Skeletal muscle satellite cell (primary cell): ENCODE results near the gene ATP5IF1.

Source experiments
- H3K27me3 ChIP-seq: 2 replicates; pipeline ENCODE4 v1.7.0; 2013; ENCODE audit warnings: low read length; ENCODE audit not compliant: control insufficient read depth, insufficient read depth
- H3K36me3 ChIP-seq: 2 replicates; pipeline ENCODE4 v1.7.0; 2013; ENCODE audit warnings: mild to moderate bottlenecking, control low read depth, low read length; ENCODE audit not compliant: insufficient read depth
- H3K4me1 ChIP-seq: 2 replicates; pipeline ENCODE4 v1.7.0; 2013; ENCODE audit warnings: low read length; ENCODE audit not compliant: control insufficient read depth, insufficient read depth
- H3K4me2 ChIP-seq: 2 replicates; pipeline ENCODE4 v1.7.0; 2013; ENCODE audit warnings: mild to moderate bottlenecking, low read length
- H3K4me3 ChIP-seq: 2 replicates; pipeline ENCODE4 v1.7.0; 2013; ENCODE audit warnings: low read length
- H3K9ac ChIP-seq: 2 replicates; pipeline ENCODE4 v1.7.0; 2013; ENCODE audit warnings: mild to moderate bottlenecking, low read depth, low read length, moderate library complexity
- H3K9me3 ChIP-seq: replicated peaks from 2 replicates; pipeline ENCODE4 v1.7.0; 2013; ENCODE audit warnings: mild to moderate bottlenecking, control low read depth, low read length

Gene ATP5IF1

GRCh38 chr1:28200234-28200873, 35.6 kb upstream of the ATP5IF1 start:
- H3K4me1 ChIP-seq: peaks cover 12% of the 10 kb centered on the region
- H3K27me3 ChIP-seq: no peaks in the 10 kb centered on the region
- H3K4me2 ChIP-seq: no peak overlapping the region
- H3K9me3 ChIP-seq: no peaks in the 10 kb centered on the region
- peaks cover 51% of the 10 kb centered on the region for H3K36me3 ChIP-seq
- H3K9ac ChIP-seq: no peak overlapping the region
- H3K4me3 ChIP-seq: no peak overlapping the region

GRCh38 chr1:28205243-28205642, 30.7 kb upstream of the ATP5IF1 start:
- H3K4me3 ChIP-seq: no peak overlapping the region
- H3K36me3 ChIP-seq: peaks cover 57% of the 10 kb centered on the region

GRCh38 chr1:28208818-28209441, 27.0 kb upstream of the ATP5IF1 start:
- no peaks in the 10 kb centered on the region for H3K4me1 ChIP-seq
- no peak overlapping the region for H3K4me3 ChIP-seq
- H3K4me2 ChIP-seq: no peak overlapping the region
- H3K9me3 ChIP-seq: no peaks in the 10 kb centered on the region
- no peak overlapping the region for H3K9ac ChIP-seq
- H3K36me3 ChIP-seq: peaks cover 51% of the 10 kb centered on the region
- no peaks in the 10 kb centered on the region for H3K27me3 ChIP-seq

More at GRCh38 chr1:28205243-28205642, 30.7 kb upstream of the ATP5IF1 start:
- no peaks in the 10 kb centered on the region for H3K9me3 ChIP-seq
- no peak overlapping the region for H3K4me2 ChIP-seq
- H3K9ac ChIP-seq: no peak overlapping the region
- no peaks in the 10 kb centered on the region for H3K4me1 ChIP-seq
- no peaks in the 10 kb centered on the region for H3K27me3 ChIP-seq

GRCh38 chr1:28209700-28210099, 26.2 kb upstream of the ATP5IF1 start:
- Histone ChIP-seq H3K4me3 (no peak overlapping the region), H3K36me3 (peaks cover 44% of the 10 kb centered on the region), H3K9me3 (no peaks in the 10 kb centered on the region), H3K9ac (no peak overlapping the region), H3K27me3 (no peaks in the 10 kb centered on the region), H3K4me2 (no peak overlapping the region), H3K4me1 (no peaks in the 10 kb centered on the region)

- H3K27me3 ChIP-seq: no peaks in the 10 kb centered on the region
- no peak overlapping the region for H3K9ac ChIP-seq
- no peaks in the 10 kb centered on the region for H3K4me1 ChIP-seq
- peaks cover 28% of the 10 kb centered on the region for H3K36me3 ChIP-seq
- no peak overlapping the region for H3K4me2 ChIP-seq
- no peaks in the 10 kb centered on the region for H3K9me3 ChIP-seq
- no peak overlapping the region for H3K4me3 ChIP-seq
Measured at GRCh38 chr1:28213315-28213714, 22.6 kb upstream of the ATP5IF1 start.

- H3K27me3 ChIP-seq: no peaks in the 10 kb centered on the region
- no peak overlapping the region for H3K4me3 ChIP-seq
- peaks cover 3% of the 10 kb centered on the region for H3K4me1 ChIP-seq
- peaks cover 35% of the 10 kb centered on the region for H3K36me3 ChIP-seq
- no peak overlapping the region for H3K4me2 ChIP-seq
- H3K9ac ChIP-seq: no peak overlapping the region
- no peaks in the 10 kb centered on the region for H3K9me3 ChIP-seq
Measured at GRCh38 chr1:28229089-28229488, 6.8 kb upstream of the ATP5IF1 start.

GRCh38 chr1:28229996-28230395, 5.9 kb upstream of the ATP5IF1 start:
- Histone ChIP-seq H3K9me3 (no peaks in the 10 kb centered on the region), H3K27me3 (no peaks in the 10 kb centered on the region), H3K9ac (no peak overlapping the region), H3K4me1 (peaks cover 4% of the 10 kb centered on the region), H3K36me3 (peaks cover 31% of the 10 kb centered on the region), H3K4me3 (no peak overlapping the region), H3K4me2 (no peak overlapping the region)

GRCh38 chr1:28232558-28233263, 3.2 kb upstream of the ATP5IF1 start, which contains the start of gene DNAJC8:
Gene DNAJC8, minus strand, starts transcription at chr1:28233029. Its CDS starts 31 bp downstream, at chr1:28232998.
- no peaks in the 10 kb centered on the region for H3K27me3 ChIP-seq

GRCh38 chr1:28233264-28233606, 2.7 kb upstream of the ATP5IF1 start:
- Histone ChIP-seq H3K4me2 (peak overlapping the region; percentile 83), H3K27me3 (no peaks in the 10 kb centered on the region), H3K36me3 (peaks cover 10% of the 10 kb centered on the region), H3K9me3 (no peaks in the 10 kb centered on the region), H3K4me1 (peaks cover 16% of the 10 kb centered on the region), H3K4me3 (peak overlapping the region; percentile 95), H3K9ac (peak overlapping the region; percentile 95)

More at GRCh38 chr1:28232558-28233263, 3.2 kb upstream of the ATP5IF1 start, which contains the start of gene DNAJC8:
- Histone ChIP-seq H3K4me1 (peaks cover 16% of the 10 kb centered on the region), H3K36me3 (peaks cover 13% of the 10 kb centered on the region), H3K4me2 (peak within 1 kb of the TSS; percentile 83), H3K9ac (peak within 1 kb of the TSS; percentile 95), H3K4me3 (peak within 1 kb of the TSS; percentile 95), H3K9me3 (no peaks in the 10 kb centered on the region)

- Histone ChIP-seq H3K36me3 (no peaks in the 10 kb centered on the region), H3K27me3 (no peaks in the 10 kb centered on the region), H3K9ac (peak overlapping the region; percentile 93), H3K4me3 (peak overlapping the region; percentile 100), H3K4me1 (peaks cover 16% of the 10 kb centered on the region), H3K4me2 (peak overlapping the region; percentile 99), H3K9me3 (no peaks in the 10 kb centered on the region)
Measured at GRCh38 chr1:28236656-28237322, 865 bp downstream of the ATP5IF1 start.

- no peak overlapping the region for H3K9ac ChIP-seq
- no peak overlapping the region for H3K4me3 ChIP-seq
- H3K4me1 ChIP-seq: peaks cover 13% of the 10 kb centered on the region
- no peaks in the 10 kb centered on the region for H3K9me3 ChIP-seq
- no peaks in the 10 kb centered on the region for H3K36me3 ChIP-seq
- no peak overlapping the region for H3K4me2 ChIP-seq
- H3K27me3 ChIP-seq: no peaks in the 10 kb centered on the region
Measured at GRCh38 chr1:28239004-28239403, 3.1 kb downstream of the ATP5IF1 start.
